ENCODE measurements around the gene CIROP.

Gene CIROP

DNA sequence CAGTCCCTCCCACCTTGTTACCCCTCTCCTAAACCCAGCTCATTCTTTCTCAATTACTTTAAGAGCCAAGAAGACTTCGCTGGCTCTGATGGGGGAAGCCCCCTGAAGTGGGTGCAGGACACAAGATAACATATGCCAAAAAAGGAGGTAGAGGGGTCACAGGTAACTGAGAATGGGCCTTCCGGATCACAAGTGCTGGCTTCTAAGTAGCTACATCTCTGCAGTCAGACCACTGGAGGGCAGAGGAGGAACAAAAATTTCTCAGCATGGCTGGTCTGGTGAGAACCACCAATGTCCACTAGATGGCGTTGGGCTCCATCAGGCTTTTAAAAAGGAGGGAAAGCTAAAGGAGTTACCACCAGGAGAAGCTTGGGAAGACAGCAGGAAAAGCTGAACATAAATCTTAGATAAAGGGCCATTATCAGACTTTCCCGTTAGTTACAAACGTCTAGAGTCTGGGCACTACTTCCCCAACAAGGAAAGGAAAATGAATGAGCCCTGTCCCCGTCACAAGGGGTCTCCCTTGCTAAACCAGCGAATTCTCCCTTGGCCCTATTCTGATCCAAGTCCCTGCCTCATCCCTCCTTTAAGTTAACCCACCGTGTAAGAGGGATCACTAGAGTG, 35.9 kb downstream of the CIROP start:
- H3K27ac ChIP-seq: peak overlapping the region; percentile 15
- TF ChIP-seq, protein P1, sequence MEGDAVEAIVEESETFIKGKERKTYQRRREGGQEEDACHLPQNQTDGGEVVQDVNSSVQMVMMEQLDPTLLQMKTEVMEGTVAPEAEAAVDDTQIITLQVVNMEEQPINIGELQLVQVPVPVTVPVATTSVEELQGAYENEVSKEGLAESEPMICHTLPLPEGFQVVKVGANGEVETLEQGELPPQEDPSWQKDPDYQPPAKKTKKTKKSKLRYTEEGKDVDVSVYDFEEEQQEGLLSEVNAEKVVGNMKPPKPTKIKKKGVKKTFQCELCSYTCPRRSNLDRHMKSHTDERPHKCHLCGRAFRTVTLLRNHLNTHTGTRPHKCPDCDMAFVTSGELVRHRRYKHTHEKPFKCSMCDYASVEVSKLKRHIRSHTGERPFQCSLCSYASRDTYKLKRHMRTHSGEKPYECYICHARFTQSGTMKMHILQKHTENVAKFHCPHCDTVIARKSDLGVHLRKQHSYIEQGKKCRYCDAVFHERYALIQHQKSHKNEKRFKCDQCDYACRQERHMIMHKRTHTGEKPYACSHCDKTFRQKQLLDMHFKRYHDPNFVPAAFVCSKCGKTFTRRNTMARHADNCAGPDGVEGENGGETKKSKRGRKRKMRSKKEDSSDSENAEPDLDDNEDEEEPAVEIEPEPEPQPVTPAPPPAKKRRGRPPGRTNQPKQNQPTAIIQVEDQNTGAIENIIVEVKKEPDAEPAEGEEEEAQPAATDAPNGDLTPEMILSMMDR (conservative IDR thresholded peaks at IDR 0.05): peak; percentile 98
- no peak for TF ChIP-seq ZFX (IDR thresholded peaks at IDR 0.05)

DNA sequence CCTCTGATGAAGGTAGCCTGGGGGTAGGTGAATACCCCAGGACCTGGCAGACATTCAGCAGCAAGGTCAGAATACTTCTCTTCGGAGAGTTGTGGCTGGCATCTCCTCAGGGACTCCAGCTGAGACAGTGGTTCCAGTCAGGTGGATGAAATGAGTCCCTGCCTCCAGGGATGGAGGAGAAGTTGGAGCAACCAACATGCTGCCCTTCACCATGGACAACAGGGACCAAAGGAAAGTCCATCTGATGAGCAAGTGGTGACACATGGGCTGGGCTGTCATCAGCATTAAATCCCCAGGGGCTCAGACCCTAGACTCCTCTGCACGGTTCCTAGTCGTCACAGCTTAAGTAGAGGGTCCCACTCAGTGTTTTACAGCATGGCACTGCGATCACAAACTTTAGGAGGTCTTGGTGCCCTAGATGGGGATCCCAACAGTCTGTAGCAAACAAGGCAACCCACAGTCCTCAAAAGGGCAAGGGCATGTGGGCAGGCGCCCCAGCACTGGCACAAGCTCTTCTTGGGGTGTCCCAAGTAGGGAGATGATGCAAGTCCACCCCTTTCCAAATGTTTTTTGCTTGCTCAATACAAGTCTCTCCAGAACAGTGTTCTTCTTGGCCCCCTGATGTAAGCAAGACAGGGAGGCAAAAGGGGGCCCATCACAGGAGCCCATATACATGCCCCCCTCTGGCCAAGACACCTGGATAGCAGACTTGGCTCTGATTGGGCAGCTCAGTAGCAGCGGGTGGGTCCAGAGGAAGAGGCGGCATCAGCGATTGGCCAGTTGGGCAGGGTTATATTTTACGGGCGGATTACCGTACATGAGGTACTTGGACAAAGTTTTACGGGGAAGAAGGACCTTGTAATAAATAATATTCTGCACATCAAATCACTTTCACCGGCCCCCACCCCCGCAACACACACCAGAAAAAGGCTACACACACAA, 36.7 kb downstream of the CIROP start:
- peak overlapping the region; percentile 15 for H3K27ac ChIP-seq
- TF ChIP-seq, protein P1 (conservative IDR thresholded peaks at IDR 0.05): no peak
- no peak for TF ChIP-seq ZFX (IDR thresholded peaks at IDR 0.05)

DNA sequence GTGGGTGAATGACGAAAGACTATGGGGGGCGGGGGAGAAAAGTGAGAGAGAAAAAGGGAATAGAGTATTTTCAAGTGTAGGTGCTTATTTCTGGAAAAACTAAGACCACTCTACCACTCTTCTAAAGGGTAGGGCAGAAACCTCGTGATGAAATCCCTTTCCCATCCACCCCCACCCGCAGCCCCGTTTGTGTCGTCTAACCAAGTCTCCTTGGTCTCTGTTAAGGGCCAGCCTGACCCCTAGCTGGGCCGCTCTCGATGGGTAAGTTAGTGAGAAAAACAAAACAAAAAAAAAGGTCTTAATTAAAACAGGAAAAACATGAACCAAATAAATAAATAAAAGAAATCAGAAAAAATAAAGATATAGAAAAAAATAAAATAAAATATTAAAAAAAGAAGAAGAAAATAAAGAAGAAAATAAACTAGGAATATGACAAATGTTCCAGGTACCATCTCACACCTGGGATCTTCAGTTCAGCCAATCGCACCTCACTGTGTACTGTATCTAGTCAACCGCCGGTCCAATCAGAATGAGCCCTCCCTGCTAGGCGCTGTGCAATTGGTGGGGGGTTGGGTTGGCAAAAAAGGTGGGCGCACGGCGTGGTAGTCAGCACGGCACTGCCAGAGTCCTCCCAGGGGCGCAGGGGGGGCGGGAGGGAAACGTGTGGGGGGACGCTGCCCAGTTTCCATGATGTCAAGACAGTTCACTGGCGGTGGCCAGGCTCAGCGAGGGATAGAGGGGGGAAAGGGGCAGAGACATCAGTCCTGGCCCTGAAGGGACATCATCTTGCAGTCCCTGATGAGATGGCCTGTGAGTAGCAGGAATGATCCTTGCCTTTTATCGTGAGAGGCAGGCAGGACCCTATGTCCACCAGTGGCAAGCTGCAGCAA, 37.7 kb downstream of the CIROP start:
- H3K27ac ChIP-seq: no peak overlapping the region
- TF ChIP-seq, protein P1 (conservative IDR thresholded peaks at IDR 0.05): no peak
- TF ChIP-seq ZFX (IDR thresholded peaks at IDR 0.05): no peak

DNA sequence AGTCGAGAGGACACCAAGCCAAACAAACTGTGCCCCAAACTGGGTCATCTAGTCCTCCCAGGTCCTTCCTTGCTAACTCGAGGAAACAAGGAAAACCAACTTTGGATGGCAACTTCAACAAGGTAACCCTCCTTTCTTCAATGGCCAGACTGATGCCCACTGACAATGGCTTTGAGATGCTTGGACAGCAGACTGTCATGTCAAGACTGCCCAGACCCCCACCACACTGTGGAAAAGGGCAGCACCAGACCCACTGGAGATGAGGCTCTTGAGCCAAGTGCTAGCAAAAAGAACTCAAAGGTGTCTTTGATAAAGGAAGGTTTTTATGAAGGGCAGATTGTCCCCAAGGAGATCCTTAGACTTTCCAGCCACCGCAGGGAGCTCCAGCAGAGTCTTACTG, 38.4 kb downstream of the CIROP start:
- no peak overlapping the region for H3K27ac ChIP-seq
- TF ChIP-seq ZFX (IDR thresholded peaks at IDR 0.05): no peak
- TF ChIP-seq, protein P1 (conservative IDR thresholded peaks at IDR 0.05): no peak

DNA sequence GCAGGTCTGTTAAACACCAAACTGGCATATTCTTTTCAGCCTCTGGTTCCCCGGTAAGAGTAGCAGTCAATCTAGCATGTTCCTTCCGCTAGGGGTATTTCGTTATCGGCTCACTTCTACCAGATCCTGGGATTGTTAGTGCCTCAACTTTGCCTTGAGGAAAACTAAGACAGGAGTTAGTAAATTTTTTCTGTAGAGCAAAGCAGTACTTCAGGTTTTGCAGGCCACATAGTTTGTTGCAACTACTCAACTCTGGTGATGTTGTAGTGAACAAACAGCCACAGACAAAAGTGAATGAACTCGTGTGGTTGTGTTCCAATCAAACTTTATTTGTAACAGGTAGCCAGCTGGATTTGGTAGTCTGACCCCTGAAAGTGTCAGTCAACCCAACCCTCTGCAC, 41.2 kb downstream of the CIROP start:
- TF ChIP-seq, protein P1 (conservative IDR thresholded peaks at IDR 0.05): no peak
- no peak for TF ChIP-seq ZFX (IDR thresholded peaks at IDR 0.05)
- H3K27ac ChIP-seq: no peak overlapping the region

DNA sequence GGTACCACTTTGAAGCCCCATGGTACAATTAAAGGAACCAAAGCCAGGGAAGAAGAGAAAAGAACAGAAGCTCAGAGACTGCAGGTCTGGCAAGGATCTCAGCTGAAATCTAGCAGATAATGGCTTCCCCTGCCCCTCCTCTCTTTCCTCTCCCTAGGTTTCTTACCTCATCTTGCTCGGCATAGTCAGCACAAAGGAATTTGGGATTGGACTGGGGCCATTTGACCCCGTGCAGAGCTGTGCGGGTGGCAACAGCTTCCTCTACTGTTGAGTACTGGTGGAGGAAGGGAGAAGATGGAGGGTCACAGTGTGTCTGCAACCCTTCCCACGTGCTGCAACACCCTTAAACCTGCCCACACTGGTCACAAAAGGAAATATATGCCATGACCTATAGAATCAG, 42.8 kb downstream of the CIROP start:
- TF ChIP-seq ZFX (IDR thresholded peaks at IDR 0.05): no peak
- TF ChIP-seq, protein P1 (conservative IDR thresholded peaks at IDR 0.05): no peak
- H3K27ac ChIP-seq: no peak overlapping the region
